GM21390 (cell line): ENCODE measurements around the gene TAGLN.
"Not testable (repeated sequence)": the region's sequence is repeated elsewhere in the genome, so short reads cannot be mapped to it uniquely, and the experiment has no call there.

Source experiments
- ATAC-seq: cut with Tn5 transposase; IDR thresholded peaks from one replicate; pipeline ENCODE4 v1.9.1; 2021; ENCODE audit not compliant: unreplicated experiment

The TAGLN gene

DNA sequence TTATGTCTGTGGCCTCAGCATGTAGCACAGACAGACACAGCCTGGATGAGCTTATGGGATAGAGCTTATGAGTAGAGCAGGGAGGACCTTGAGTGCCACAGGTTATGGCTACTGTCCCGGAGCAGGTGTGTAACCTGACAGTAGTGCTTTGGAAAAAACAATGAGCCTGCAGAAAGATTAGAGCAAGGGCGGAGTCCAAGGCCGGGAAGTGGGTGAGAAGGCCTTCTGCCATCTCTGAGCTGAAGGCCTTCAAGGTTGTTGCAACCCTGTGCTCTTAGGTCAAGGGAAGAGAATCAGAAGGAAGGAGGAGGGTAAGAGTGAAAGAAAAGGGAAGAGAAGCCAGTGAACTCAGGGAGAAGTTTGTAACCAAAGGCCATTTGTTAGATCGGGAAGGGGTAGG, 3.9 kb upstream of the TAGLN start:
- no peak for ATAC-seq

- no peak for ATAC-seq
Measured at GRCh38 chr11:117195761-117196160, 3.4 kb upstream of the TAGLN start.

GRCh38 chr11:117197006-117197405, 2.2 kb upstream of the TAGLN start:
- no peak for ATAC-seq

- ATAC-seq: no peak
Measured at GRCh38 chr11:117197516-117198456, 1.4 kb upstream of the TAGLN start.

DNA sequence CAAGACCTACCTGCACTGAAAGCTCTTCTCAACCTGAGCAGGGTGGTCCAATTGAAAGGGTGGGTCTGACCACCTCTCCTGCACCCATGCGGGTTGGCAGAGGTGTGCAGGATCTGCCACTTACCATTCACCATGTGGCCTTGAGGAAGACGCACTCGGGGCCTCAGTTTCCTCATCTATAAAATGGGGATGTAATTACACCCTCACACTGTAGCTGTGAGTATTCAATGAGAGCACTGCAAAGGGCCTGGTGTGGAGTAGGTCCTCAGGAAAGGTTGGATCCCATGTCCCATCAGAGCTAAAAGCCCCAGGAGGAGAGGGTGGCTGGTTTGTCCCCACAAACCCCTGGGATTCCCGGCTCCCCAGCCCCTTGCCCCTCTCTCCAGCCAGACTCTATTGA, 557 bp upstream of the TAGLN start:
- no peak for ATAC-seq

DNA sequence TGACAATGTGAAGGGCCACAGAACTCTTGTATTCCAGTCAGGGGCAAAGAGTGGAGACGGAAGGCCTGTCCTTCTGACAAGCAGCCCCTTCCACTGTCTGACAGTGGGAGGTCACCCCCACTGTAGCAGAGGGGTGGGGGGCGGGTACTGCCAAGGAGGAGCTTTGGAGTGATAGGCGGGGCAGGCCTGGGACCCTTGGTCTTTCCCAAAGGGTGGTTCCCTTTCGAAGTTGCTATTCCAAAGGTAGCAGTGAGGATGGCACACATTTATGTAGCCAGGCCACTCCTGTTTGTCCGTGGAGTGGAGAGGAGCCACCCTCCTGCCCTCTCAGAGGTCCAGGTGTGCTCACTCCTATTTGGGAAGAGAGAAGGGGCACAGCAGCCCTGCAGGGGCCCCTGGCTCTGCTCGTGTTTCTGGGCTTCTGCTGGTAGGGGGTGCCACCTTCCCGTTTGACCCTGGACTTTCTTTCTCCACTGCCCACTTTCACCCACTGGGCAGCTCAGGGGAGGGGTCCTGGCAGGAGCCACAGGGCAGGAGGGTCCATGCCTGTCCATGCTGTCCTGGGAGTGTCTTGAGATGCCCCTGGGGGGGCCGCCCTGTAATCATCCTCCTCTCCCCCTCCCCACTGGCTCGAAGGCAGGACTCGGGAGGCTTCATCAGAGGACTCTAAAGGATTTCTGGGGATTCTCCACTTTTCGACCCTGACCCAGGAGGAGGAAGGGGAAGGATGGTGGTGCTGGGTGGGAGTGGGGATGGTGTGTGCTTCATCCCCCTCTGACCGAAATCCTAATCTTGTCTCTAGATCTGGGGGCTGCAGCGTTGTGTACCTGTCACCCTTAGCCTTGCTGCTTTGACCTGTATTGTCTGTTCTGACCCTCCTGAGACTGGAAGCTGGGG, 994 bp downstream of the TAGLN start:
- ATAC-seq: no peak

DNA sequence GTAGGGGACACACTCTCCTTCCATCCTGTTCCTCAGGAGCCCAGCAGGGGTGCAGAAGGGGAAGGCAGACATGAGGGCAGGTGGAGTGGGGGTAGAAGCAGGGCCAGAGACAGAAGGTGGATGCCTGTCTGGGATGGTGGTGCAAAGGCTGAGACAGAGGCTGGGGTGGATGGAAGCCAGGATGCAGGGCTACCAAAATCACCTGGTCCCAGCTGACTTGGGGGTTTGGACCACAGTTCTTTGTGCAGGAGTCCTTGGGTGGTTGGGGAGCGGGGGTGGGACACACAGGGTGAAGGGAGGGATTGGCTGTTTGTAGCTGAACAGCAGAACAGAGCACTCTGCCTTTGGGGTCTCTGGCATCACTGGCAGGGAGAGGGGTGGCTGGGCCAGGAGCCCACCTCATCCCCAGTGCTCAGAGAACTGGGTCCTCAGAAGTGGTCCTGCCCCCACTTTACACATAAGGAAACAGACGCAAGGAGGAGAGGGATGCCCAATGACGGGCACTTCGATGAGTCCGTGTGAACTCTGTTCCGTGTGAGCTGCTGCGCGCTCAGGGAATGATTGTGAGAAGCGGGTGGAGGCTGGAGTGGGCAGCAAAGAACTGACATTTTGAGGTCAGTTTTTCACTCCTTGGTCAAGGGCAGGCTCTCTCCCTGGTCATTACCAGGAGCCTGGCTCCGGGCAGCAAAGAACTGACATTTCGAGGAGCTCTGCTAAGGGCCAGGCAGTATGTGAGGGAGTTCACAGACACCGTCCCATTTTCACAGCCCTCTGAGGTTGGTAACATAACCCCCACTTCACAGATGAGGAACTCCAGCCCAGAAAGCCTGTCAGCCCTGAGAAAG, 1.9 kb downstream of the TAGLN start:
- no peak for ATAC-seq

DNA sequence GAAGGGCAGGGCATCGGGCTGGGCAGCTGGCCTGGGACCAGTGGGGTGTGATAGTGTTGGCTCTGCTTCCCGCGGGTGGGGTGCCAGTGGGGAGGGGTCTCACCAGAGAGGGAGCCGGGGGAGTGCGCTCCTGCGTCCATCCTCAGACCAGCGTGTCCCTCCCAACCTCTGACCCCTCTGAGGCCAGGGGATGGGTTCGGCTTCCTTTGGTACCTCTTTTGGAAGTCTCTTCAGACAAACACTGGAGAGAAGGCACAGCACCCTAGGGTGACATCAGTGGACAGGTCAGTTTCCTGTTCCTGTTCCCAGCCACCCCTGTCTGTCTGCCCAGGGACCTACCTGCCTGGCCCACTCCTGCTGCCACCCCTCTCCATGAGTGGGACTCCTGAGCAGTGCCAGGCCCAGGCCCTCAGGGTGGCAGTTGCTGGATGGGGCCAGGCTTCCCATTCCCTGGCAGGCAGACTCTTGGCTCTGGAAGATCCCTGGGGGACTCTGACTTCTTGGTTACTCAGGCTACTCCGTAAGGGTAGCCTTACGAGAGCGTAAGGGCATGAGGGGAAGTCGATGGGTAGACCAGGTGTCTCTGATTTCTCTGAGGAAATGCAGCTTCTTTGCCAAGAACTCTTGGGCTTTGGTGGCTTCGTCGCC, 2.6 kb downstream of the TAGLN start:
- no peak for ATAC-seq

- ATAC-seq: no peak
Measured at GRCh38 chr11:117202386-117203068, 3.4 kb downstream of the TAGLN start.

DNA sequence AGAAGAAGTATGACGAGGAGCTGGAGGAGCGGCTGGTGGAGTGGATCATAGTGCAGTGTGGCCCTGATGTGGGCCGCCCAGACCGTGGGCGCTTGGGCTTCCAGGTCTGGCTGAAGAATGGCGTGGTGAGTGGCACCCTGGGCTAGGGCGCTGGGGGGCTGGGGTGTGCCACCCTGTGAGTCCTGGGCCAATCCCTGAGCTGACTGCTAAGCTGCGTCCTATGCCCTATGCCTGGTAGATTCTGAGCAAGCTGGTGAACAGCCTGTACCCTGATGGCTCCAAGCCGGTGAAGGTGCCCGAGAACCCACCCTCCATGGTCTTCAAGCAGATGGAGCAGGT, 3.9 kb downstream of the TAGLN start:
- no peak for ATAC-seq

DNA sequence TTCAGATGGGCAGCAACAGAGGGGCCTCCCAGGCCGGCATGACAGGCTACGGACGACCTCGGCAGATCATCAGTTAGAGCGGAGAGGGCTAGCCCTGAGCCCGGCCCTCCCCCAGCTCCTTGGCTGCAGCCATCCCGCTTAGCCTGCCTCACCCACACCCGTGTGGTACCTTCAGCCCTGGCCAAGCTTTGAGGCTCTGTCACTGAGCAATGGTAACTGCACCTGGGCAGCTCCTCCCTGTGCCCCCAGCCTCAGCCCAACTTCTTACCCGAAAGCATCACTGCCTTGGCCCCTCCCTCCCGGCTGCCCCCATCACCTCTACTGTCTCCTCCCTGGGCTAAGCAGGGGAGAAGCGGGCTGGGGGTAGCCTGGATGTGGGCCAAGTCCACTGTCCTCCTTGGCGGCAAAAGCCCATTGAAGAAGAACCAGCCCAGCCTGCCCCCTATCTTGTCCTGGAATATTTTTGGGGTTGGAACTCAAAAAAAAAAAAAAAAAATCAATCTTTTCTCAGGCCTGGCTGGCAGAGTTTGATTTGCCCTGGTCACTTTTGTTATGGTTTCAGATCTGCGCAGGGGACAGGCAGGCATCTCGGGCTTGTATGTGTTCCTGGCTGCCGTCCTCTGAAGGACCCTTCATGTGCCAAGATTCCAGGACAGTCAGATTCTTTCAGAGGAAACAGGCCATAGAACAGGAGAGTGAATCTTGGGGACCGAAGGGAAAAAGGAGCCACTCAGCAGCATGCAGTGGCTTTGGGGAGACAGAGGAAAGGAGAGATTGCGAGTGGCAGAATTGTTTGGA, 5.3 kb downstream of the TAGLN start:
- no peak for ATAC-seq

DNA sequence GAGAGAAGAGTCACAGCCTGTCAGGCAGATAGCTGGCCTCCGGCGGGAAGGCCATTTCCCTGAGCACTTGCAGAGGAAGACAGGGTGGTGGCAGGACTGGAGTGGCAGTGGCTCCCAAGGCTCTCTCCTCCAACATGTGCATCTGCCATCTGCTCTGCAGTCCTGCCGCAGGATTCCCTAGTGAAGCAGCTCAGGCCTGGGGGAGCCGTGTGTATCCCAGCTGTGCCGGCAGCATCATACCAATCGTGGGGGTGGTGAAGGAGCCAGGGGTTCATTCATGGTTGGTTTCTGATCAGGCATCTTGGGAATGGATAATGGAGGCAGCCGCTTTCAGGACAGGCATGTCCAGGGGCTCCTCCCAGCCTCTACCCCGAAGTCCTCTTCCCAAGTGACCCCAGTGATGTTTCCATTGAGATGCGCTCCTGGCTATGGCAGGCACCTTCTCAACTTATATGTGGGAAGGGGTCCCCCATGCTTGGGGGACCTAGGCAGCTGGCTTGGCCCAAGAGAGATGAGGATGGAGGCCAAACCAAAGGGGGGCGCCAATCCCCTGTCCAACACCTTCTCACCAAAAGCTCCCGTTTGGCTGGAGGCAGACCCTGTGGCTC, 6.1 kb downstream of the TAGLN start:
- ATAC-seq: no peak

GRCh38 chr11:117206111-117206510, 6.9 kb downstream of the TAGLN start:
- not testable (repeated sequence) for ATAC-seq

DNA sequence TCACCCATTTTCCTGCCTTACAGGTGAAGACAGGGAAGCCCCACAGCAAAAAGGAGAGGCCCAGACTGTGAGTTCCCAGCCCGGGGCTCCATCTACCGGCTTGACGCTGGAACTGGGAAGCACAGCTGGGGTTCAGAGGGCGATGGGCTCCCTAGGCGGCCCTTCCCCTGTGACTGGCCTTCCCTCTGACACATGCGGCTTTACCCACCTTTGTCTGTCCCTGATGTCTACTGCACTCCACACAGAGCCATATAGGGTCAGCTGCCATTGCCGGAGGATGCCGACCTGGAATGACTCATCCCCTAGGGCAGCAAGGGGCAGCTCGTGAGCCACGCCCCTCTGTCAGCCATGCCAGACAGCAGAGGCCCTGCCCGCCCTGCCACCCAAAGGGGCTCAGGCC, 7.7 kb downstream of the TAGLN start:
- ATAC-seq: not testable (repeated sequence)

- ATAC-seq: not testable (repeated sequence)
Measured at GRCh38 chr11:117207481-117207880, 8.3 kb downstream of the TAGLN start.

DNA sequence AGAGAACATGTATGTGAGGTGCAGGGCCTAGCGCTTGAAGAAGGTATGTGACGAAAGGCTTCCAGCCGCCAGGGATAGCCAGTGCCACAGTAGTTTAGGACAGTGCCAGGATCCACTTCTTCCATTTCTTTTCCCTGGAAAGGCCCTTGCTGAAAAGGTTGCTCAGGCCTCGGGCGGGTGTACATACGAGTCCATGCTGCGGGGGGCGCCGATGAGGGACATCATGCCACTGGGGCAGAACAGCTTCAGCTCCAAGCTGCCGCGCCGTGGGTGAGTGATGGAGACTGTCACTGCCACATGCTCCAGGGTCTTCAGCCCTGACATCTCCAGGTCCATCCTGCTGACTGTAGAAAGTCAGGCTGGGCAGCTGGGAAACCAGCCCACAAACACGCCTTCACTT, 9.5 kb downstream of the TAGLN start:
- not testable (repeated sequence) for ATAC-seq

GRCh38 chr11:117209351-117210125, 10.4 kb downstream of the TAGLN start:
- ATAC-seq: not testable (repeated sequence)

- no peak for ATAC-seq
Measured at GRCh38 chr11:117210620-117211019, 11.4 kb downstream of the TAGLN start.
